C4-2B (cell line): Measurements from ENCODE around the gene GRM3.

Experiments used
- CTCF ChIP-seq: fragments of 450-650 bp; conservative IDR thresholded peaks from 2 replicates; pipeline ENCODE4 v1.5.1; 2017; ENCODE audit warnings: mild to moderate bottlenecking
- ZFX ChIP-seq: fragments of 450-650 bp; IDR thresholded peaks from 2 replicates; pipeline ENCODE4 v1.6.1; 2017

- TF ChIP-seq CTCF, result no peak
- TF ChIP-seq ZFX, result no peak
These were observed 245.8 kb downstream of the GRM3 start for GRCh38 chr7:86889501-86889900.
